GM23338 (cell line): ENCODE results near the gene UVSSA.

Experiments
- CREB1 ChIP-seq: fragments of 250-450 bp; sonication (Bioruptor Pico); IDR thresholded peaks from 2 replicates; pipeline ENCODE4 v1.5.0; 2020; ENCODE audit warnings: low read depth, mild to moderate bottlenecking, moderate library complexity
- EZH2 ChIP-seq: fragments of 200-600 bp; sonication (generic); IDR thresholded peaks from one replicate; pipeline ENCODE4 v1.8.0; 2017; ENCODE audit warnings: antibody characterized with exemption, mild to moderate bottlenecking, low read depth; ENCODE audit not compliant: unreplicated experiment
- EZH2phosphoT487 ChIP-seq: fragments of 200-600 bp; sonication (generic); IDR thresholded peaks from one replicate; pipeline ENCODE4 v1.8.1; 2018; ENCODE audit warnings: antibody characterized with exemption; ENCODE audit not compliant: unreplicated experiment
- JUNB ChIP-seq: IDR thresholded peaks from one replicate; pipeline ENCODE4 v1.6.1; 2016; ENCODE audit warnings: antibody characterized with exemption; ENCODE audit not compliant: unreplicated experiment
- NANOG ChIP-seq: IDR thresholded peaks from 2 replicates; pipeline ENCODE4 v1.6.1; 2016; ENCODE audit warnings: antibody characterized with exemption, borderline replicate concordance
- POLR2AphosphoS5 ChIP-seq: IDR thresholded peaks from 2 replicates; pipeline ENCODE4 v1.6.1; 2016; ENCODE audit warnings: antibody characterized with exemption, low read depth
- REST ChIP-seq: IDR thresholded peaks from one replicate; pipeline ENCODE4 v1.6.1; 2018; ENCODE audit warnings: antibody characterized with exemption; ENCODE audit not compliant: unreplicated experiment
- ZNF114 ChIP-seq: fragments of 250-450 bp; sonication (Bioruptor Pico); IDR thresholded peaks from 2 replicates; pipeline ENCODE4 v1.5.0; 2020; ENCODE audit warnings: mild to moderate bottlenecking, moderate library complexity
- TF ChIP-seq, protein P1 (sequence below), 2 experiments: fragments of 200-600 bp in 1 of 2; sonication (generic) in 1 of 2; conservative IDR thresholded peaks; 2 replicates each; pipeline versions ENCODE4 v1.5.1 to v1.6.1; 2016 to 2017; ENCODE audit warnings: antibody characterized with exemption in 2 of 2, low read depth in 2 of 2, mild to moderate bottlenecking in 2 of 2, moderate library complexity in 1 of 2

DNA sequence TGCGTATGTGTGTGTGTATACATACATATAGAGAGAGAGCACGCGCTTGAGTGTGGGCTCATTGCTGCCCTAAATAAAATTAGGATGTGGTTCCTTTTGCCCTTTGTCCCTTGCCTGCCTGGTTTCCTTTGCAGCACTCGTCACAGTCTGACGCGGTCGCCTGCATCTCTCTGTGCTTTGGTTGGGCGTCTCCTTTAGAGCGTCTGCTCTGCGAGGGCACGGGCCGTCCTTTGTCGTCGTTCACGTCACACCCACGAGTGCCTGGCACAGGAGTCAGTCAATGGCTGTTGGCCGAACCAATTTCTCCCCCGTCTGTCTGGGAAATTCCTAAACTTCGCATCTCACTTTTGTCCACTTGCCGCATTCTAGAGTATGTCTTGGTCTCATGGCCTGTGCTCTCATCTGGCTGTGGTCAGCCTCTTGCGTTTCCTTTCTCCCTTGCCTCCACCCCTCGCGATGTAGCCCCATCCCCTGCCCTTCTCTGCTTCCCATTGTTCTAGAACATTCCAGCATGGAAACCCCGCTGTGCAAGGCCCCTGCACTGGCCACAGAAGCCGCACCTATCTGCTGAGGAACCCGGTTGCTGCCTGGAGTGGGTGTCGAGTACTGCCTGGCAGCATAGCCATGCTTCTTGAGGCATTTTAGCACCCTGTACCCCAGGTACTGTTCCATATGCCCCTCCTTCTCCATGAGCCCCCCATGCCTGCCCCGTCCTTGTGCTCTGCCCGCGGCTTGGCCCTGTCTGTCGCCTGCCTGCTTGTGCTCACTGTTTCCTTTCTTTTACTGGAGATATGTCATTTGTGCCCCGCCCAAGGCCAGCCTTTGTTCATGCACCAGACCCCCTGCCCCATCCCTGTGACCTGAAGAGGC is 49.3 kb upstream of the UVSSA start:
- TF ChIP-seq POLR2AphosphoS5 (no peak), EZH2 (no peak), EZH2phosphoT487 (no peak), JUNB (no peak), REST (no peak), CREB1 (no peak), ZNF114 (no peak), NANOG (no peak)
- TF ChIP-seq, protein P1, sequence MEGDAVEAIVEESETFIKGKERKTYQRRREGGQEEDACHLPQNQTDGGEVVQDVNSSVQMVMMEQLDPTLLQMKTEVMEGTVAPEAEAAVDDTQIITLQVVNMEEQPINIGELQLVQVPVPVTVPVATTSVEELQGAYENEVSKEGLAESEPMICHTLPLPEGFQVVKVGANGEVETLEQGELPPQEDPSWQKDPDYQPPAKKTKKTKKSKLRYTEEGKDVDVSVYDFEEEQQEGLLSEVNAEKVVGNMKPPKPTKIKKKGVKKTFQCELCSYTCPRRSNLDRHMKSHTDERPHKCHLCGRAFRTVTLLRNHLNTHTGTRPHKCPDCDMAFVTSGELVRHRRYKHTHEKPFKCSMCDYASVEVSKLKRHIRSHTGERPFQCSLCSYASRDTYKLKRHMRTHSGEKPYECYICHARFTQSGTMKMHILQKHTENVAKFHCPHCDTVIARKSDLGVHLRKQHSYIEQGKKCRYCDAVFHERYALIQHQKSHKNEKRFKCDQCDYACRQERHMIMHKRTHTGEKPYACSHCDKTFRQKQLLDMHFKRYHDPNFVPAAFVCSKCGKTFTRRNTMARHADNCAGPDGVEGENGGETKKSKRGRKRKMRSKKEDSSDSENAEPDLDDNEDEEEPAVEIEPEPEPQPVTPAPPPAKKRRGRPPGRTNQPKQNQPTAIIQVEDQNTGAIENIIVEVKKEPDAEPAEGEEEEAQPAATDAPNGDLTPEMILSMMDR (conservative IDR thresholded peaks at IDR 0.05; ENCODE audit: low read depth in 2 of 2), result no peak
